Activated CD4-positive, alpha-beta T cell treated with anti-CD3 and anti-CD28 coated beads for 4 hours (primary cell): Measurements from ENCODE around the gene SMO.
"Not testable (repeated sequence)": the region's sequence is repeated elsewhere in the genome, so short reads cannot be mapped to it uniquely, and the experiment has no call there.

Experiments
- DNase-seq, 2 donors: peaks; one replicate each; pipeline ENCODE4 v3.0.0-alpha.2; 2020

Gene SMO

DNA sequence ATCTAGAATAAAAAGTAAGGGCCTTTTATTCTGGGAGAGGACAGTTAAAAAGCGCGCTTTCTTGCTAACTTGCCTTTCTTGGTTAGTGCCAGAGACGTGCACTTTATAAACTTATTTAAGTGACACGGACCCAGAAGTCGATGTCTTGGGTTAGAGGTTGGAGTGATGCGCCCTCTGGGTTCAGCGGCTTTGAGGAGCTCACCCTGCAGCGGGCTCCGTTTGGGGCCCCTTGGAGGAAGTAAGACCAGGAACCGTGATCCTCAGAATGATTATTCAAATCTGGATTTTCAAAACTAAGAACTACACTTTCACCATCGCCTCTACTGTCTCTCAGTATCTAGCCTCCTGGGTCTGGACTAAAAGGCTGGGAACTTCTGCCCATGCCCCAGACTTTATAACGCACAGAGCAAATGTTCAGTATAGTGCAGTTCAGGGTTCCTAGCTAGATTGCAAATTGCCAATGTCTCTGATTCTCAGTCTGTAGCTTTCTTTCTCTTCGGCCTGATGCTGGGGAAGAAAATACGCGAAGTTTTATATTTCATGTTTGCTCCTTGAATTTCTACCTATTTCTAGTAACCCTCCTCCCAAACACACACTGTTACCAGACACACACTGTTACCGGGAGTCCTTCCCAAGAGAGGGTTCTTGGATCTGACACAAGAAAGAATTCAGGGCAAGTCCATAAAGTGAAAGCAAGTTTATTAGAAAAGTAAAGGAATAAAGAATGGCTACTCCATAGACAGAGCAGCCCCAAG is 18.6 kb upstream of the SMO start:
- peak in 1 of 2 donors; percentile 7 for DNase-seq

DNA sequence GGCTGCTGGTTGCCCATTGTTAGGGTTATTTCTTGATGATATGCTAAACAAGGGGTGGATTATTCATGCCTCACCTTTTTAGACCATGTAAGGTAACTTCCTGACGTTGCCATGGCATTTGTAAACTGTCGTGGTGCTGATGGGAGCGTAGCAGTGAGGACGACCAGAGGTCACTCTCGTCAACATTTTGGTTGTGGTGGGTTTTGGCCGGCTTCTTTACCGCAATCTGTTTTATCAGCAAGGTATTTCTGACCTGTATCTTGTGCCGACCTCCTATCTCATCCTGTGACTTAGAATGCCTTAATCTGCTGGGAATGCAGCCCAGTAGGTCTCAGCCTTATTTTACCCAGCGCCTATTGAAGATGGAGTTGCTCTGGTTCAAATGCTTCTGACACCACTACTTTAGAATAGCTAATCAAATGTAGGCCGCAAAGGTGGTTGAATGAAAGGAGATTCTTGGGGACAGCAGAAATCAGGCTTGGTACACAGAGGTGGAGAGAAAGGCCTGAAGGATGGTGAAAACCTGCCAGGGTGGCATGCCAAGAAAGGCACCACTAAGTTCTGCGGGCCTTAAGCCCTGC is 17.9 kb upstream of the SMO start:
- DNase-seq, result no peak

DNA sequence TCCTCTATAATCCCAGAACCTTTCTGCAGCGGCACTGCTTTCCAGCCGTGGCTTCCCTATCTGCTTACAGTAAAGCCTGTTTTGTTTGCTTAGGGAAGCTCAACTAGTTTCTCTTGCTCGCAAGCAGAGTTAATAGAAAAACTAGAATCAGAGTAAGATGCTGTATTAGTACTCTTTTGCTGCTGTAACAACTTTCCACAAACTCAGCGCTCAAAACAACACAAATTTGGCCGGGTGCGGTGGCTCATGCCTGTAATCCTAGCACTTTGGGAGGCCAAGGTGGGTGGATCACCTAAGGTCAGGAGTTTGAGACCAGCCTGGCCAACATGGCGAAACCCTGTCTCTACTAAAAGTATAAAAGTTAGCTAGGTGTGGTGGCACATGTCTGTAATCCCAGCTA is 14.6 kb upstream of the SMO start:
- DNase-seq, result not testable (repeated sequence)

DNA sequence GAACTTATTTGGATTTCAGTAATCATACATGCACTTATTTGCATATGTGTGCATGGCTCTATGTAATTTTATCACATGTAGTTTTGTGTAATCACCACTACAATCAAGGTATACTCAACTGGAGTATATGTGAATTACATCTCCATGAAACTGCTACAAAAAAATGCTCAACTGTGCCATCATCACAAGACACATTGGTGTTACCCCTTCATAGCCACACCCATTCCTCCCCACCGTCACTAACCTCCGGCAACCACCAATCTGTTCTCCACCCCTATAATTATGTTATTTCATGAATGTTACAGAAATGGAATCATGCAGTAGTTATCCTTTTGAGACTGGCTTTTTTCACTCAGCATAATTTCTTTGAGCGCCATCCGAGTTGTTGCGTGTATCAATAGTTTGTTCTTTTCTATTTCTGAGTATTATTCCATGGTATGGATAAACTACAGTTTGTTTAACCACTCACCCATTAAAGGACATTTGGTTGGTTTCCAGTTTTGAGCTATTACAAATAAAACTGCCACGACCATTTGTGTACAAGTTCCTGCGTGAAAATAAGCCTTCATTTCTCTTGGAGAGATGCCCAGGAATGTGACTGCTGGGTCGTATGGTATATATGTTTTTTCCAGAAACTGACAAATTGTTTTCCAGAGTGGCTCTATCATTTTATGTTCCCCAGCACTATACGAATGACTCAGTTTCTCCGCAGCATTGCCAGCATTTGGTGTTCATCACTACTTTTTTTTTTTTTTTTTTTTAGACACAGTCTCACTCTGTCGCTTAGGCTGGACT is 11.3 kb upstream of the SMO start:
- no peak for DNase-seq

DNA sequence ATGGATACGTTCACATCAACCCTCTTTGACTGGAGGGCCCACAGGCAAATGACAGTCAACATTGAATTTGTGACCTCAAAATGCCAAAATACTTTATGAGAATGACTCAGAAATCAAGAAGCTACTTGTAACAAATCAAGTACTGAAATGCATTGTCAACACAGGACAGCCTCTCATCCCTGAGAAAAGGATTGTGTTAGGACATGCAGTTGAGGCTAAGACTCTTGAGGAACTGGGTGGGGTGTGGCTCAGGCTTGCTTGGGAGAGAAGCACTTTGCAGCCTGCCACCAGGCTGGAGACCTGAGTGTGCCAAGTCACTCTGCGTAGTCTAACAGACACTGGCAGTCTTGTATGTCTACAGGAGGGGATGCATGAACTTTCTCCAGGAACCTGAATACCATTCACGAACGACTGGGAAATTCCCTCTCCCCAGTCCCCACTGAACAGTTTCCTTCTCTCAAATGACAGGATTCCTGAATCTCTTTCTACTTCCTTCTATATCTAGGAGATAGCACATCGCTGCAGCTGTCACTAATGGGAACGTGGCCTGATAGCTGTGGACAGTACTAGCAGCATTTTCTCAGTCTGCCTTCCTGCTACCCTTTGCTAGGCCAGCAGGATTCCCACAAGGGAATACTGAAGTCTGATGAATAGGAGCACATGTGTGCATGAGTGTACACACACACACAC is 3.3 kb upstream of the SMO start:
- DNase-seq, result no peak

DNA sequence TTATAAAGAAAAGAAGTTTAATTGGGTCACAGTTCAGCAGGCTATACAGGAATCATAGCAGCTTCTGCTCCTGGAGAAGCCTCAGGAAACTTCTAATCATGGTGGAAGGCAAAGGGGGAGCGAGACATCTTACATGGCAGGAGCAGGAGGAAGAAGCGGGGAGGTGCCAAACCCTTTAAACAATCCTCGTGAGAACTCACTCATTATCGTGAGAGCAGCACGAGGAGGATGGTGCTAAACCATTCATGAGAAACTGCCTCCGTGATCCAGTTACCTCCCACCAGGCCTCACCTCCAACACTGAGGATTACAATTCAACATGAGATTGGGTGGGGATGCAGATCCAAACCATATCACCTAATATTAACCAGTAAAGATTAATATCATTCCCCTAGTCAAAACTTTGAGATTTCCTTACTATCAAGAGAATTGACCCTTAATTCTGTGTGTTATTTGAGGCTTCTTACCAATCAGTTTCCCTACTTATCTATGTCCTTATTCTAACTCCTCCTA is 1.6 kb upstream of the SMO start:
- DNase-seq, result no peak

DNA sequence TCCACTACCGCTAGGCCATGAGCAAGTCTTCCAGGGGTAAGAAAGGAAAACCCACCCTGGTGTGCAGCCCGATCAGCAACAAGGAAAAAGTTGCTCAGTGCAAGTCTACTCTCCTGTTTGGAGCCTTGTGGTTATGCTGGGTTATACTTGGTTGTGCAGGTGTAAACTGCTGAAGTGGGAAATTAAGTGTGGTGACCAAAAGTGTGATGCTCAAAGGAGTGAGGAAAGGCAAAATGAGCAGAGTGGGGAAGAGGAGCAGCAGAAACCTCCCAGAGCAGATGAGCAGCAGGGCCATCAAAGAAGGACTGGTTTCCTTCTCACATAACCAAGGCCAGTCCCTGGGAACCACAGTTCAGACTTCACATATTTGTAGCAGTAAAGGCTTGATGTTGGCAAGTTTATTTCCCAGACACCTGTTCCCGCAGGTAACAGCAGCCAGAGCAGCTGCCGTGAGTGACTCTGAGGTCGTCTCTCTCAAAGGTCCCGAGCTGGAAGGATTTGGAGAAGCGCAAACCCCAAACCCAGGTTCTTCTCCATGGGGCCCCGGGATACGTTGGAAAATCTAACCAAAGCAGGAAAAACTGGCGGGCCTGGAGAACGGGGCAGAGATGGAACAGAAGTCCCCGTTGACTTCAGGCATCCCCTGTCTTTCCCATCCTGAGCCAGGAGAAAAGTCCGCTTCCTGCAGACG is 607 bp upstream of the SMO start:
- DNase-seq, result no peak

DNA sequence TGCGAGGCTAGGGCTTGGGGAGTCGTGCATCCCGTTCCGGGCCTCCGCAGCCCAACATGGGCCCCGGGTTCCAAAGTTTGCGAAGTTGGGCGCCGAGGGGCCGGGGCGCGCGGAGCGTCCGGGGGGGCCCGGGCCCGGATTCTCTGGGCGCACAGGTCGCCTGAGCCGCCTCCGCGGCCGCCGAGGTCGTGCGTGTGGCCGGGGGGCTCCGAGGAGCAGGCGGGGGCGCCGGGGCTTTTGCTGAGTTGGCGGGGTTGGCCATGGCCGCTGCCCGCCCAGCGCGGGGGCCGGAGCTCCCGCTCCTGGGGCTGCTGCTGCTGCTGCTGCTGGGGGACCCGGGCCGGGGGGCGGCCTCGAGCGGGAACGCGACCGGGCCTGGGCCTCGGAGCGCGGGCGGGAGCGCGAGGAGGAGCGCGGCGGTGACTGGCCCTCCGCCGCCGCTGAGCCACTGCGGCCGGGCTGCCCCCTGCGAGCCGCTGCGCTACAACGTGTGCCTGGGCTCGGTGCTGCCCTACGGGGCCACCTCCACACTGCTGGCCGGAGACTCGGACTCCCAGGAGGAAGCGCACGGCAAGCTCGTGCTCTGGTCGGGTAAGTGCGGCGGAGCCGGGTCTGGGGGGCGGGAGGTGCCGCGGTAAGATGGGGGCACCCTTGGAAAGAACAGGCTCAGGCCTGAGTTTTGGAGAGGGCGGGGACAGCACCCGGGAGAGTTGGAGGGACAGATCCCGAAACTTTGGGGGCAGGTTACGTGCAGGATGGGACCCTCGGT is 643 bp downstream of the SMO start:
- DNase-seq, result no peak

DNA sequence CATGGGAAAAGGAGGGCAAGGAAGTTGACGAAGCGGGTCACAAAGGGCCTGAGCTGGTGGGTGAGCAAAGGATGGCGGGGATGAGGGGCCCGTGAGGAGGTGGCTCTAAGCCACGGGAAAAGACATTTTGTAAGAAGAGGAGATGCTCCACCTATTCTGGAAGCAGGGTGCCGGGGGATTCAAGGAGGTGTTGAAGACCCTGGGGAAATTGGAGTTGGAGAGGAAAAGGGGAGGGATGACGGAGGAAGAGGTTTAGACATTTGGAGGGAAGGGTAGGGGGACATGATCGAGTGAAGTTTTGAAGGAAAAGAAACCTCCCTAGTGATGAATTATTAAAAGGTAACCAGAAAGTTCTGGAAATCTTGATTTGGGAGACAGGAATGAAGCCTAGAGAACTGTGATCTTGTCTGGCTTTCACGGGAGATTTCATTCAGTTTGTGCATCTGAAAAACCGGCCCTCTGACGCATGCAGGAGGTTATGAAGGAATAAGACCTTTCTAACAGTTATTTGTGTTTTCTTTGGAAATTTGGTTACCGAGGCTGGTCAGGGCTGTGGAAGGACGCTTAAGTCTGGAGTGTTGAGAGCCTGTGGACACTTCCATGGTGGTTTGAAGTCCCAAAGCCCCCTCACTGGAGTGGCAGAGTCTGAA is 1.4 kb downstream of the SMO start:
- no peak for DNase-seq

DNA sequence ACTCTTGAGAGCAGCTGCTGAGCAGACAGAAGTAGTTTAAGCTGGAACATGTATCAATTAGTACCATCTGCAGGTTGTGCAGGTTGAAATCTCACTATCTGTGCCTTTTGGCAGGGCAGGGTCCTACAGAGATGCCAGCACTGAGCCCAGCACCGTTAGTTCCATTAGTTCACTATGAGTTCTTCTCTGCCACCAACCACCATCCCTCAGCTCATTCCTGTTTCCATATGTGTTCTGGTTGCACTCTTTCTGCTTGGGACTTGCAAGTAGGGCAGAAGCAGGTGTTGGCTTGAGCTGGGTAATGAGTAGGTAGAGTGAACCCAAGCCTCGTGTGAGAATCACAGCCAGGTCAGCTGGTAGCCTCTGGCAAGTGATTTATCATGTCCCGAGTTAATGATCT is 2.8 kb downstream of the SMO start:
- DNase-seq, result no peak

DNA sequence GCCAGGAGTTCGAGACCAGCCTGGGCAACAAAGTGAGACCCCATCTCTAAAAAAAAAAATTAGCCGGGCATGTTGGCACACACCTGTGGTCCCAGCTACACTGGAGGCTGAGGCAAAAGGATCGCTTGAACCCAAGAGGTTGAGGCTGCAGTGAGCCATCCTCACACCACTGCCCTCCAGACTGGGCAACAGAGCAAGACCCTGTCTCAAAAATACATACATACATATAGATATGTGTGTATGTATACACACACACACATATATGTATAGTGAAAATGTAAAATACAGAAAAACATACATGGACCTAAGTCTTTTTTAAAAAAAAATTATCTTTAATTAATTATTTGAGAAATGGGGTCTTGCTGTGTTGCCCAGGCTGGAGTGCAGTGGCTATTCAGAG is 5.5 kb downstream of the SMO start:
- no peak for DNase-seq

DNA sequence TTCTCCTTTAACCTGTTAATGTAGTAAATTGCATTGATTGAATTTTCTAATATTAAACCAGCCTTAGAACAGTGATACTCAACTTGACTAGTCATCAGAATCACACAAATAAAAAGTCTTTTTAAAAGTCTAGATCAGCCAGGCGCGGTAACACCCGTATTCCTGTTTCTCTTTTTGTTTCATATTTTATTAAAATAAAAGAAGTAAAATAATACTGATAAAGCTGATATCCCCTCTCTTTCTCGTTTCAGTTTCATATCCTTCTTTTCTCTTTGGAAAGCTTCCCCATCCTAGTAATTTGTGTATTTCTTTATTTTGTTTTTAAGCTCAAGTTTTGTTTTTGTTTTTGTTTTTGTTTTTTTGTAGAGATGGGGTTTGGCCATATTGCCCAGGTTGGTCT is 9.3 kb downstream of the SMO start:
- DNase-seq, result no peak

DNA sequence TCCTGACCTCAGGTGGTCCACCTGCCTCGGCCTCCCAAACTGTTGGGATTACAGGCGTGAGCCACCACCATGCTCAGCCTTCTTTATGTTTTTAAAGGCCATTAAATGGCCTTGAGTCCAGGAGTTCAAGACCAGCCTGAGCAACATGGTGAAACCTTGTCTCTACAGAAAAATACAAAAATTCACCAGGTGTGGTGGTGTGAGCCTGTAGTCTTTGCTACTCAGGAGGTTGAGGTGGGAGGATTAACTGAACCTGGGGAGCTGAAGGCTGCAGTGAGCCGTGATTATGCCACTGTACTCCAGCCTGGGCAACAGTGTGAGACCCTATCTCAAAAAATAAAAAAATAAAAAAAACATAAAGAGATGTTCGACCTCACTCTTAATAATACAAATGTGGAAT is 11.0 kb downstream of the SMO start:
- no peak for DNase-seq

DNA sequence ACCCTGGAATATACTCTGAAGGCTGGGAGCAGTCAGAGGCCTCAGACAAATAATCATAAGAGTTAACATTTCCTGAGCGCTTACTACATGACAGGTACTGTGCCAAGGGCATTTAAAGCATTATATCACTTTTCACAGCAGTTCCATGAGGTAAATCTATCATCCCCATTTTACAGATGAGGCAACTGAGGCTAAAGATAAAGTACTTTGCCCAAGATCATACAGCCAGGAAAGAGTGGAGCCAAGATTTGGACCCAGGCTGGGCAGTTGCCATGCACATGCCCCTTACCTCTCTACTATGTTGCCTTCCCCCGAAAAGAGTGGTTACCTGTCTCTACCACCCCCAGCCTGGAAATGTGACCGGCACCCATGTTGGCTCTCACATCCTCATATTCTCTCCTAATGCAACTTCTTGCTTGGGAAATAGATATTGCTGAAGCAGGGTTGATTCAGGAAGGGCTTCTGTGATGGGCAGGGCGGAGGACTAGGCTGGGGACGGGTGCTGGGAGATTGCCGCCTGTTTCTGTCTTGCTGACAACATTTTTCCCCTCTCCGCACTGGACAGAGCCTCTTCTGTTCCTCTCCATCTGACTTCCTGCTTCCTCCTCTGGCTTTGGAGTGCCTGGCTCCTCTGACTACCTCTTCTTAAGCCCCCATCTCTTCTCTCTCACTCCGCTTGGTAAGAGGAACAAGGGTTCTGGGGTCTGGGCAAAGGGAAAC is 13.8 kb downstream of the SMO start:
- no peak for DNase-seq

DNA sequence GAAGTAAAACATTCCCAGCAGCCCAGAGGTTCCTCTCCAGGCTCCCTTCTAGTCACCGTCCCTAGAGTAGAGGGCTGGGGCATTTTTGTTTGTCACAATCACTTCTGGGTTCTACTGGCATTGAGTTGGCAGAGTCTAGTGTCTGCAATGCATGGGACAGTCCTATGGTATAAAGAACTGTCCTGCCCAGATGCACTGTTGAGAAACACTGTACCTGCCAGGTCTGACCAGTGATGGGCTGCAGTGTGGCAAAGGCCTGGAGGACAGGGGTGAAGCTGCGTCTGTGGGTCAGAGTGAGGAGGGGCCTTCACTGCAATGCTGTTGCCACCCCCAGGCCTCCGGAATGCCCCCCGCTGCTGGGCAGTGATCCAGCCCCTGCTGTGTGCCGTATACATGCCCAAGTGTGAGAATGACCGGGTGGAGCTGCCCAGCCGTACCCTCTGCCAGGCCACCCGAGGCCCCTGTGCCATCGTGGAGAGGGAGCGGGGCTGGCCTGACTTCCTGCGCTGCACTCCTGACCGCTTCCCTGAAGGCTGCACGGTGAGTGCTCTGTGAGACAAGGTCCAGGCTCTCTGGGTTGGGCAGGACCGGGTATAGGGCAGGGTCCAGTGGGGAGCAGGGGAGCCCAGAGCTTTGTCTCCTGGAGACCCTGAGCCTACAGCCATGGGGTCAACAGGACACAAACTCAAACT is 14.8 kb downstream of the SMO start:
- no peak for DNase-seq

DNA sequence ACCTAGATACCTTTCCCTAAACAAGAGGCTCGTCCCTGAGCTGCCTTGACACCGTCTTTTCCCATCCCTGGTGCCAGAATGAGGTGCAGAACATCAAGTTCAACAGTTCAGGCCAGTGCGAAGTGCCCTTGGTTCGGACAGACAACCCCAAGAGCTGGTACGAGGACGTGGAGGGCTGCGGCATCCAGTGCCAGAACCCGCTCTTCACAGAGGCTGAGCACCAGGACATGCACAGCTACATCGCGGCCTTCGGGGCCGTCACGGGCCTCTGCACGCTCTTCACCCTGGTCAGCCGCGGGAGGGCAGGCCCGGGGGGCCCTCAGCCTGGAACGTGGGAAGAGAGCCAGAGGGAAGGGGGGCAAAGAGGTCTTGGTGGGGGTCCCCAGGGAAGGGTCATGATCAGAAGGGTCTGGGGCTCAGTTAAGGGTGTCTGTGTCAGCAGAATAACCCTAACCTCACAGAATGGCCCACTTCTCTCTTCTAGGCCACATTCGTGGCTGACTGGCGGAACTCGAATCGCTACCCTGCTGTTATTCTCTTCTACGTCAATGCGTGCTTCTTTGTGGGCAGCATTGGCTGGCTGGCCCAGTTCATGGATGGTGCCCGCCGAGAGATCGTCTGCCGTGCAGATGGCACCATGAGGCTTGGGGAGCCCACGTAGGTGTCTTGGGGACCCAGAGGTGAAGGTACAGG is 16.8 kb downstream of the SMO start:
- no peak for DNase-seq

DNA sequence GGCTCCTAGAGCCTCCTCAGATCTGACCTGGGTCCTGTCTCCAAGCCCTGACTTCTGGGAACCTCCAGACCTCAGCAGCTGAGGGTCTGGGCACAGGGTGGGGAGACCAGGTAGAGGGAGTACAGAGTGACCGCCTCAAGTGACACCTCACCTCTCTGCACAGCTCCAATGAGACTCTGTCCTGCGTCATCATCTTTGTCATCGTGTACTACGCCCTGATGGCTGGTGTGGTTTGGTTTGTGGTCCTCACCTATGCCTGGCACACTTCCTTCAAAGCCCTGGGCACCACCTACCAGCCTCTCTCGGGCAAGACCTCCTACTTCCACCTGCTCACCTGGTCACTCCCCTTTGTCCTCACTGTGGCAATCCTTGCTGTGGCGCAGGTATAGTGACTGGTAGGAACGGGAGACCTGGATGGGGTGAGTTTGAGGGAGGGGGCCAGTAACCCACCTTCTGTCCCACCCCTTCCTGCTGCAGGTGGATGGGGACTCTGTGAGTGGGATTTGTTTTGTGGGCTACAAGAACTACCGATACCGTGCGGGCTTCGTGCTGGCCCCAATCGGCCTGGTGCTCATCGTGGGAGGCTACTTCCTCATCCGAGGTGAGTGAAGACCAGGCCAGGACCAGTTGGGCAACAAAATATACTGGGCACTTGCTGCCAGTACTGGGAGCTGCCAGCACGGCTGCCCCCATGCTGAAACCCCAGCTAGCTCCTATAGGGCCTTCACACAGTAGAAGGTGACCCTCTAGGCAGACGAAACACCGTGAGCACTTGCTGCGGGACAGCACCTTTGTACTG is 17.8 kb downstream of the SMO start:
- no peak for DNase-seq

DNA sequence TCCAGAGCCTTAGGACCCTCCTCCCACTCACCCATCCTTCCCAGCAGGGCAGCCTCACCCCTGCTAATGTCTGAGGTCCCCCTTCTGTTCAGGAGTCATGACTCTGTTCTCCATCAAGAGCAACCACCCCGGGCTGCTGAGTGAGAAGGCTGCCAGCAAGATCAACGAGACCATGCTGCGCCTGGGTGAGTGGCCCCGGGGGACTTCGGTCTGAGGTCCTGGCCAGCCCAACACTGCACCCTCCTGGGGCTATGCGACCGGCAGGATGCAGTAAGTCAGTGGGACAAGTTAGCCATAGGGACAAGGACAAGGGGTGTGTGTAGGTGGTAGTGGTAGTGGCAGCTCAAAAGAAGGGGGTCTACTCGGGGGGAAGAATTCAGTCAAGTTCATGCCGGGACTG is 20.2 kb downstream of the SMO start:
- DNase-seq, result no peak
